Memory B cell (primary cell): Measurements from ENCODE around the gene CNIH3.

Source experiments
- ATAC-seq: fragments of 150-1000 bp; cut with Tn5 transposase; 2 replicates; pipeline ENCODE4 v1.10.0; 2021; ENCODE audit warnings: low read depth, mild to moderate bottlenecking, moderate library complexity
- DNase-seq, 2 donors: peaks; one replicate each; pipeline ENCODE4 v3.0.0; 2022; ENCODE audit warnings: low spot score in 2 of 2
- H3K27ac Mint-ChIP-seq: one replicate; pipeline ENCODE4 v1.8.0; 2022; ENCODE audit warnings: mild to moderate bottlenecking, moderate library complexity, mixed read lengths
- H3K27me3 Mint-ChIP-seq: one replicate; pipeline ENCODE4 v1.8.0; 2022; ENCODE audit warnings: mixed read lengths
- H3K36me3 Mint-ChIP-seq: one replicate; pipeline ENCODE4 v1.8.0; 2022; ENCODE audit warnings: mild to moderate bottlenecking, mixed read lengths
- H3K4me1 Mint-ChIP-seq: one replicate; pipeline ENCODE4 v1.8.0; 2022; ENCODE audit warnings: mixed read lengths
- H3K4me3 Mint-ChIP-seq: one replicate; pipeline ENCODE4 v1.8.0; 2022; ENCODE audit warnings: mild to moderate bottlenecking, moderate library complexity, mixed read lengths
- H3K9me3 Mint-ChIP-seq: one replicate; pipeline ENCODE4 v1.8.0; 2022; ENCODE audit warnings: mixed read lengths

Gene CNIH3

GRCh38 chr1:224769452-224770335 lies 153.6 kb downstream of the CNIH3 start:
- Mint-ChIP-seq H3K4me3 (no peak overlapping the region), H3K27ac (no peak overlapping the region), H3K36me3 (no peaks in the 10 kb centered on the region), H3K4me1 (no peaks in the 10 kb centered on the region), H3K9me3 (no peaks in the 10 kb centered on the region), H3K27me3 (peaks cover 9% of the 10 kb centered on the region)
- ATAC-seq (no peak), DNase-seq (no peak)

- Mint-ChIP-seq H3K9me3 (no peaks in the 10 kb centered on the region), H3K27ac (no peak overlapping the region), H3K4me3 (no peak overlapping the region), H3K36me3 (no peaks in the 10 kb centered on the region), H3K4me1 (no peaks in the 10 kb centered on the region), H3K27me3 (peaks cover 9% of the 10 kb centered on the region)
- no peak for ATAC-seq
- DNase-seq, result no peak
These were observed 154.2 kb downstream of the CNIH3 start for GRCh38 chr1:224770336-224770693.

GRCh38 chr1:224773646-224774045 lies 157.5 kb downstream of the CNIH3 start:
- ATAC-seq, result no peak

GRCh38 chr1:224774378-224774777 lies 158.3 kb downstream of the CNIH3 start:
- H3K36me3 Mint-ChIP-seq, result no peaks in the 10 kb centered on the region
- no peaks in the 10 kb centered on the region for H3K9me3 Mint-ChIP-seq
- H3K27me3 Mint-ChIP-seq, result peaks cover 5% of the 10 kb centered on the region
- DNase-seq (no peak), ATAC-seq (no peak)
- no peak overlapping the region for H3K27ac Mint-ChIP-seq
- H3K4me3 Mint-ChIP-seq, result no peak overlapping the region
- no peaks in the 10 kb centered on the region for H3K4me1 Mint-ChIP-seq

More at GRCh38 chr1:224773646-224774045, 157.5 kb downstream of the CNIH3 start:
- Mint-ChIP-seq H3K4me3 (no peak overlapping the region), H3K36me3 (no peaks in the 10 kb centered on the region), H3K4me1 (no peaks in the 10 kb centered on the region), H3K27me3 (peaks cover 5% of the 10 kb centered on the region), H3K27ac (no peak overlapping the region), H3K9me3 (no peaks in the 10 kb centered on the region)
- no peak for DNase-seq

- H3K27me3 Mint-ChIP-seq, result peaks cover 3% of the 10 kb centered on the region
- H3K27ac Mint-ChIP-seq, result no peak overlapping the region
- H3K4me1 Mint-ChIP-seq, result no peaks in the 10 kb centered on the region
- H3K9me3 Mint-ChIP-seq, result no peaks in the 10 kb centered on the region
- H3K36me3 Mint-ChIP-seq, result no peaks in the 10 kb centered on the region
- H3K4me3 Mint-ChIP-seq, result no peak overlapping the region
- ATAC-seq (no peak), DNase-seq (no peak)
These were observed 161.1 kb downstream of the CNIH3 start for GRCh38 chr1:224777180-224777579.

GRCh38 chr1:224779536-224779935 lies 163.4 kb downstream of the CNIH3 start:
- no peak for DNase-seq
- ATAC-seq, result no peak
- Mint-ChIP-seq H3K9me3 (no peaks in the 10 kb centered on the region), H3K4me1 (peaks cover 8% of the 10 kb centered on the region), H3K36me3 (no peaks in the 10 kb centered on the region), H3K27me3 (no peaks in the 10 kb centered on the region), H3K27ac (no peak overlapping the region), H3K4me3 (no peak overlapping the region)

GRCh38 chr1:224780736-224781135 lies 164.6 kb downstream of the CNIH3 start:
- DNase-seq (no peak), ATAC-seq (no peak)
- no peaks in the 10 kb centered on the region for H3K36me3 Mint-ChIP-seq
- no peaks in the 10 kb centered on the region for H3K9me3 Mint-ChIP-seq
- no peak overlapping the region for H3K27ac Mint-ChIP-seq
- no peaks in the 10 kb centered on the region for H3K27me3 Mint-ChIP-seq
- H3K4me3 Mint-ChIP-seq, result no peak overlapping the region
- H3K4me1 Mint-ChIP-seq, result peaks cover 8% of the 10 kb centered on the region

GRCh38 chr1:224781800-224782199 lies 165.7 kb downstream of the CNIH3 start:
- peaks cover 8% of the 10 kb centered on the region for H3K4me1 Mint-ChIP-seq
- H3K9me3 Mint-ChIP-seq, result no peaks in the 10 kb centered on the region
- no peak overlapping the region for H3K27ac Mint-ChIP-seq
- no peak for ATAC-seq
- no peaks in the 10 kb centered on the region for H3K27me3 Mint-ChIP-seq
- no peak overlapping the region for H3K4me3 Mint-ChIP-seq
- no peaks in the 10 kb centered on the region for H3K36me3 Mint-ChIP-seq
- no peak for DNase-seq

GRCh38 chr1:224782281-224783000 lies 166.3 kb downstream of the CNIH3 start:
- no peak overlapping the region for H3K4me3 Mint-ChIP-seq
- no peak overlapping the region for H3K27ac Mint-ChIP-seq
- DNase-seq, result no peak
- H3K9me3 Mint-ChIP-seq, result peaks cover 4% of the 10 kb centered on the region
- H3K36me3 Mint-ChIP-seq, result no peaks in the 10 kb centered on the region
- H3K27me3 Mint-ChIP-seq, result peaks cover 4% of the 10 kb centered on the region
- peaks cover 8% of the 10 kb centered on the region for H3K4me1 Mint-ChIP-seq
- ATAC-seq, result no peak

GRCh38 chr1:224783006-224783651 lies 167.0 kb downstream of the CNIH3 start:
- Mint-ChIP-seq H3K36me3 (no peaks in the 10 kb centered on the region), H3K4me3 (no peak overlapping the region), H3K4me1 (peaks cover 8% of the 10 kb centered on the region), H3K27ac (no peak overlapping the region), H3K27me3 (peaks cover 4% of the 10 kb centered on the region), H3K9me3 (peaks cover 4% of the 10 kb centered on the region)
- no peak for DNase-seq
- ATAC-seq, result no peak

GRCh38 chr1:224784265-224785039 lies 168.3 kb downstream of the CNIH3 start:
- Mint-ChIP-seq H3K27ac (no peak overlapping the region), H3K4me3 (no peak overlapping the region), H3K27me3 (peaks cover 4% of the 10 kb centered on the region), H3K36me3 (no peaks in the 10 kb centered on the region), H3K4me1 (peaks cover 8% of the 10 kb centered on the region), H3K9me3 (peaks cover 4% of the 10 kb centered on the region)
- no peak for DNase-seq
- ATAC-seq, result no peak

- ATAC-seq (no peak), DNase-seq (no peak)
- no peak overlapping the region for H3K27ac Mint-ChIP-seq
- peaks cover 4% of the 10 kb centered on the region for H3K9me3 Mint-ChIP-seq
- no peaks in the 10 kb centered on the region for H3K36me3 Mint-ChIP-seq
- H3K4me1 Mint-ChIP-seq, result peaks cover 8% of the 10 kb centered on the region
- peaks cover 4% of the 10 kb centered on the region for H3K27me3 Mint-ChIP-seq
- no peak overlapping the region for H3K4me3 Mint-ChIP-seq
These were observed 168.9 kb downstream of the CNIH3 start for GRCh38 chr1:224785040-224785328.

- ATAC-seq (no peak), DNase-seq (no peak)
- Mint-ChIP-seq H3K4me3 (no peak overlapping the region), H3K27me3 (peaks cover 4% of the 10 kb centered on the region), H3K4me1 (peaks cover 8% of the 10 kb centered on the region), H3K36me3 (no peaks in the 10 kb centered on the region), H3K9me3 (peaks cover 4% of the 10 kb centered on the region), H3K27ac (no peak overlapping the region)
These were observed 169.5 kb downstream of the CNIH3 start for GRCh38 chr1:224785622-224786021.
